NOMO-1 treated with DMSO at 0.1 percent for 48 hours (cell line): ENCODE data around the gene CD27.
"Not testable (repeated sequence)": the region's sequence is repeated elsewhere in the genome, so short reads cannot be mapped to it uniquely, and the experiment has no call there.

Experiments used
- DNase-seq: peaks from one replicate; lab custom pipeline; 2025; ENCODE audit not compliant: unreplicated experiment; lab: John Stamatoyannopoulos, UW

Gene CD27

DNA sequence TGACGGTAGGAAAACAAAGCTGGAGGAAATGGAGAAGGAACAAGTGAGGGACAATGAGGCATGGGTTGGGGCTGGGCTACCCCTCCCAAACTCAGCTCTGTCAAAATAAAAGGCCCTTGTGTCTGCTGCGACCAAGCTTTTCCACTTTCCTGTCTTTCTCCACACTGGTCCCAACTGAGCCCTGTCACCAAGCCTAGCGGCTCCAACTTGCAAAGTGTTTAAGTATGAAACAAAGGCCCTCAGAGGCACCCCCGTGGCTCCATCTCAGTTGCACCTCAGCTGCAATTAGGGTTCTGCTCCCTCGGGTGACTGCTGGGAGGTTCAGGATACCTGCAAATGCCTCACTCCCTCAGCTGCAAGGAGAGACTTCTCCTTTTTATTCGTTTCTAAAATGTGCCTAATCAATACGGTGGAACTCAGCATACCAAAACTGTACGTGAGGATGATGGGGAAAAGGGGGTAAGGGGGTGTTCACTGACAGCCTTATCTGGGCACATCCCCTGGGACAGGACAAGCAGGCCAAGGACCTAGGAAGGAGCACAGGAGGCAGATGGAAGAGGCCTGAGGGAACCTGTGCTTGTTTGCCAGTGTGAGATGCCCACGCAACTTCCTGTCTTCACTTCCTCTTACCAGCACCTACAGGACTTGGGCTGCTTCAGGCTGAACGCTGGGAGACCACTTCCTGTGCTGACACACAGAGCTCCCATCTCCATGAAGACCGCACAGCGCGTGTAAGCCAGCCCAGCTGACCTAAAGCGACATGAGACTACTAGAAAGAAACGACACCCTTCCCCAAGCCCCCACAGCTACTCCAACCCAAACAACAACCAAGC is 16.9 kb downstream of the CD27 start:
- DNase-seq, result peak; percentile 98

DNA sequence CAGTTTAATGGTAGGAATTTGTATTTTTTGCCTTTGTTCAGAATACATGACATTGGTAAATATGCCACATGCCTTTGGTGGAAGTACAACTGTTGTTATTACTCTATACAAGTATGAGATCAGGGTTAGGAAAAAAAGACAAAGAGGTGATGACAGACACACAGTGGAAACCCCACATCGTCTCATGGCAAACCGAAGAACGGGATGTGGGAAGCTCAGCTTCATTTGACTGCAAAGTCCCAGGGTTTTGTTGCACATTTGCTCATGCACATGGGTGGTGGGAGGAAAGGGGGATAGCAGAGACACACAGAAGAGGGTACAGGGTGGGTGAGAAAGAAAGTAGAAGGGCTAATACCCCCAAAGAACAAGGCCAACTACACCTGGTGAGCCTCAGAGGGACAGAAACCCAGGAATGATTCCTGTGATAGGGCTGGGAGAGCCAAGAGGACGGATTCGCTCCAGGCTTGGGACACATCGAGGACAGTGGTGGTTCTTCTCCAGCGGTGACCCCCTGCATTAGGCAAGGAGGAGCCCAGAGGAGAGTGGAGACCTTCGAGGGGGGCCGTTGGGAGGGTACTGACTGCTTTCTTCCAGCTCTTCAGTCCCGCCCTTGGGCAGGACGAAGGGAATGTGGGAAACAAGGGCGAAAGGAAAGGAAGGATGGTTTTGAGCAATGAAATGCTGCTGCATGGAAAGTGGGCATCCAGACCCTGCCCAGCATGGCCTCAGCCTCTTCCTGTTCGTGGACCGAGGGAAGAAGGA is 17.7 kb downstream of the CD27 start:
- no peak for DNase-seq

DNA sequence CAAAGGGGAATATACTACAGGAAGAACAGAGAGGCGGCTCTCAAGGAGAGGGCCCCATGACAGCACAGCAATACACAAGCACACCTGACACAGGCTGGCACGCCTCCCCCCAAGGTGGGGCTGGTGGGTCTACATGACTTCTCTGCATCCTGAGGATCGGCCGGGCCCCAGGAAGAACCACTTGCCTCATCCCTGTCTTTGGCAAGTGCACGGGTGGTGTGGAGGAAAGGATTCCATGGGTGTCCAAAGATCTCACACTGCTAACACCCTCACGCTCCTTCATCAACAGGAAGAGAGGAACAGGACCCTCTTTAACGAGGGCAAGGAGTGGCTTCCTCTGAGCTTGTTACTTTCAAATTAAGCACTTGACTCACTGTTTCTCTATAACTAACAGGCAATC is 18.5 kb downstream of the CD27 start:
- DNase-seq, result no peak

DNA sequence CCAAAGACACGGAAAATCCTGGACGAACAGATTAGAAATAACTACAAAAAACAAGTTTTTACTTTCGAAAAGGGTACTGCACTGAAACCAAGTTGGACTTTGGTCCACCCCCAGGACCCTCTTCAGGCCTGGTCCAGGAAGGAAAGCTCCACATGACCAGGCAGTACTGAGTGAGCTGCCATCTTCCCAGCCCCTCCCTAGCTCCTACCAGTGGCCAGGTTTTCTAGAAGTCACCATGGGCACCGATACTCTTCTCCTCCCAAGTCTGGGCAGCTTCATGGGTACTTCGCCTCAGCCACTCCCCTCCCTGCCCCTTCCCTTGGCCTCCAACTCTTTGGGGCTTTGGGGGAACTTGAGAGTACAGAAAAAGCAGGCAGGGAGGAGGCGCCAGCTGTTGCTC is 19.1 kb downstream of the CD27 start:
- no peak for DNase-seq

DNA sequence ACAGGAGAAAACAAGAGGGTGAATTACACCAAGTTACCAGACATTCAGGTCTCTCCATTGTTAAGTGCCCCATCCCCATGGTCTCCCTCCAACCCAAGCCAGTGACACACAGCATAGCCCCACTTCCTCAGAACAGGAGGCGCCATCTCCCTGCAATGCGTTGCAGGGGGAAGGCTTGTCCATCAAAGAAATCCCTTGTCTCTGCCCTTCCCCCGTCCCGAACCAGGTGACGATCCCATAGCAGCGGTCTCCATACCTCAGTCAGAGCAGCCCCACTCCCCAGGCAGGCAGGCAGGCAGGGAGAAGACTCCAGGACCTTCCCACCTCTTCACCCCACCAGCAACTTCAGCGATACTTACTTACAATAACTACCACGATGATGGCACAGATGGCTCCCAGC is 19.8 kb downstream of the CD27 start:
- DNase-seq, result no peak

DNA sequence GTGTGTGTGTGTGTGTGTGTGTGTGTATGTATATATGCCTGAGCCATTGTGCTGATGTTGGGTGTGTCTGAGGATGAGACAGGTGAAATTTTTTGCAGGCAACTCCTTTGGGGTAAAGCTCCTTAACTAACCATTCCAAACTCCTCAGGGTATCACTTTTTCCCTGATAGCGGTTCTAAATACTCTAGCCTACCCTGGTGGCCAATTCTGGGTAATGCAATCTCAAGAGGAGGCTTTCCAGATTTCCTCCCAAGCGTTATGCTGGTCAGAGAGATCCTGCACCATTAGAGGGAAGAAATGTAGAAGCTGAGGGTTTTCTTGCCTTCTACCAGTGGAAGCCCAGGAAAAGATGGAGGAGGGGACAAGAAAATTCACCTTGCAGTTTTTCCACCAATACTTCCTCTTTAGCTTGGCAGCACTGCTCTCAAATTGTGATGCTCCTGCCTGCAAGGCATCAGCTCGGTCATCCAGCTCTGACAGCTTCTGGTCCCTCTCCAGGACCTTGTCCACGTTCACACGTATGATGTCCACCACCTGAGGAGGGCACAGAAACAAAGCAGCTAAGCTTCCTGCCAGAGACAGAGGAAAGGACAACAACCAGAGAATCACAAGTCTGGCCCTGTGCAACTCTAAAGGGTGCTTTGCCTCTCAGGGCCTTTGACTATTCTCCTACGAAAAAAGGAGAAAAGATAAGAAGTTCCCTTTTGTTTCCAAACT is 20.9 kb downstream of the CD27 start:
- DNase-seq, result peak; percentile 58

DNA sequence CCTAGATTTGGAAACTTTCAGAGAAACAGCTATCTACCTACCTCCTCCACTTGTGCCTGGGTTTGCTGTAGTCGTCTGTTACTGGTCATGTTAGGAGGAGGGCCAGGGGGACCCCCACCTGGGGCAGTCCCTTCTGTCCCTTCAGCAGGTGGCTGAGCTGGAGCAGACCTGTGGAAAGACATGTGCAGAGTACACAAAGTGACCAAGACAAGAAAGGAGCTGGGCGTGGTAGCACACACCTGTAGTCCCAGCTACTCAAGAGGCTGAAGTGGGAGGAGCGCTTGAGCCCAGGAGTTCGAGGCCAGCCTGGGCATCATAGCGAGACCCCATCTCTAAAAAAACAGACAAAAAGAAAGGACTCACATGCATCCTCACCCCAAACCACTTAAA is 21.4 kb downstream of the CD27 start:
- no peak for DNase-seq

DNA sequence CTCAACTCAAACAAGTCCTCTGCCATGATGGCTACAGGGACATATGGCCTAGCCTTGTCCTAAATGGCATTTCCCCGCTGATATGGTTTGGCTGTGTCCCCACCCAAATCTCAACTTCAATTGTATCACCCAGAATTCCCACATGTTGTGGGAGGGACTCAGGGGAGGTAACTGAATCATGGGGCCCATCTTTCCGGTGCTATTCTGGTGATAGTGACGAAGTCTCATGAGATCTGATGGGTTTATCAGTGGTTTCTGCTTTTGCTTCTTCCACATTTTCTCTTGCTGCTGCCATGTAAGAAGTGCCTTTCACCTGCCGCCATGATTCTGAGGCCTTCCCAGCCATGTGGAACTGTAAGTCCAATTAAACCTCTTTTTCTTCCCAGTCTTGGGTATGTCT is 22.0 kb downstream of the CD27 start:
- DNase-seq, result not testable (repeated sequence)

DNA sequence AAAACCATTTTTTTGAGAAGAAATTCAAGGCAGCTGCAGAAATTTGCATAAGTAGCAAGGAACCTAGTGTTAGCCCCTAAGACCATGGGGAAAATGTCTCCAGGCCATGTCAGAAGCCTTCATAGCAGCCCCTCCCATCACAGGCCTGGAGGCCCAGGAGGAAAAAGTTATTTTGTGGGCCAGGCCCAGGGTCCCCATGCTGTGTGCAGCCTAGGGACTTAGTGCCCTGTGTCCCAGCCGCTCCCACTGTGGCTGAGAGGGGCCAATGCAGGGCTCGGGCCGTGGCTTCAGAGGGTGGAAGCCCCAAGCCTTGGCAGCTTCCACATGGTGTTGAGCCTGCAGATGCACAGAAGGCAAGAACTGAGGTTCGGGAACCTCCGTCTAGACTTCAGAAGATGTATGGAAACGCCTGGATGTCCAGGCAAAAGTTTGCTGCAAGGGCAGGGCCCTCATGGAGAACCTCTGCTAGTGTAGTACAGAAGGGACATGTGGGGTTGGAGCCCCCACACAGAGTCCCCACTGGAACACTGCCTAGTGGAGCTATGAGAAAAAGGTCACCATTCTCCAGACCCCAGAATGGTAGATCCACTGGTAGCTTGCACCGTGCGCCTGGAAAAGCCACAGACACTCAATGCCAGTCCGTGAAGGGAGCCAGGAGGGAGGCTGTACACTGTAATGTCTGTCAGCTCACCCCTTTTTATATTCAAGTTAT is 23.0 kb downstream of the CD27 start:
- DNase-seq, result not testable (repeated sequence)

DNA sequence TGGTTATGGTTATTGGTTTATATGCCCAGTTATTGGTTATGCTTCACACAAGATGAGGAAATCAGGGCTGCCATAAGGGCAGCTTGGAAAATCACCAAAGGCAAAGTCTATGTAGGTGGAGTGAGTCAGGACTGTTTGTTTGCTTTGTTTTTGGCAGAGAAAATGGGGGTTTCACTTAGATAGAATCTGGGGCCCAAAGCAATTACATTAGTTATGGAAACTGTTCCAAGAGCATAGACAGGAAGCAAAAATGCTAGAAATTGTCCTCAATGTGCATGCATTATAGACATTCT is 23.5 kb downstream of the CD27 start:
- DNase-seq, result no peak

DNA sequence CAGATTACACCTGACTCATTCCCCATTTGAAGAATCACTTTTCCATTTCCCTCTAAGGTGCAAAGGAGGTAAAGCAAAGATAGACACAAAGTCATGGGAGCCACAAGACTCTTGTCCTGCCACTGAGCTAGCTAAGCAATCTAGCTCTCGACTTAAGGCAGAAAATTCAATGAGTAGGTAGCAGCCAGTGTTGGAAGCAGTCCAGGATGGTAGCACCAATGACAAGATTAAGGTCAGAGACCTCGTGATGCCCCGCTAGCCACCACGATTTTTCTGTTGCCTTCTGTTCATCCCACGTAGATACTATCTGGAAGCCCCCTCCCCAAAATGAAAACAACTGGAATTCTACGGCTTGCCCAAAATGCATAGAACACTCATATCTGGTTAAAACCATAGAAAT is 24.3 kb downstream of the CD27 start:
- no peak for DNase-seq

DNA sequence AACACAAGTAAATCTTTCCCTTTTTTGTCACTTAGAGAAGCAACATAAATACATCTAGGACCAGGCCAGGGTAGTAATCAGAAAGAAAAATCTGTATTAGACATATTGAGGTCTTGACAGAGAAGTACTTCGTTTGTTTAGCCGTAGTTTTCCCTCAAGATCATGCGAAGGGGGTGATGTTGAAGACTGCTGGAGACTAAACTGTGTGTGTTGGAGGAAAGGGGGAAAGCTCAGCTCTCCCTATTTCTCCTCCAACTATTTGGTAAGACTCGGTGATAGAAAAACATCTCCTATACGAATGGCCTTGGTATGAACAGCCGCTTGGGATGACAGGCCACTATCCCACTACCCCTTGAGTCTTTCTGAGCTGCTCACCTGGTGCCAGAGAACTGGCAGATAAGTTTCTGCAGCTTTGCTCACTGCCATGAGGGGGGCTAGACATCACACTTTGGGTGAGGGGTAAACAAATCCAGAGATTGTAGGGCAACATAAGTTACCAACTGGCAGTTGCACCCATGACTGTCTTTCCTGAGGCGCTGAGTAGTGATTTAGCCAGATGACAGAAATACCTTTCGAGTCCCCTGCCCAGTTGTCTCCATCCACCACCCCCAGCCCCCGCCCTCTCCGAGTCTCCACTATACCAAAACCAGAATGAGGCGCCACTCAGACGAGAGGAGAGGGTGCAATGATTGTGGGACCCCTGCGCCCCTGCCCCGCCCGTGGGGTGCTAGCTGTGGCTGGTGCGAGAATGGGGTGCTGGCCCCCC is 25.0 kb downstream of the CD27 start:
- DNase-seq, result no peak

DNA sequence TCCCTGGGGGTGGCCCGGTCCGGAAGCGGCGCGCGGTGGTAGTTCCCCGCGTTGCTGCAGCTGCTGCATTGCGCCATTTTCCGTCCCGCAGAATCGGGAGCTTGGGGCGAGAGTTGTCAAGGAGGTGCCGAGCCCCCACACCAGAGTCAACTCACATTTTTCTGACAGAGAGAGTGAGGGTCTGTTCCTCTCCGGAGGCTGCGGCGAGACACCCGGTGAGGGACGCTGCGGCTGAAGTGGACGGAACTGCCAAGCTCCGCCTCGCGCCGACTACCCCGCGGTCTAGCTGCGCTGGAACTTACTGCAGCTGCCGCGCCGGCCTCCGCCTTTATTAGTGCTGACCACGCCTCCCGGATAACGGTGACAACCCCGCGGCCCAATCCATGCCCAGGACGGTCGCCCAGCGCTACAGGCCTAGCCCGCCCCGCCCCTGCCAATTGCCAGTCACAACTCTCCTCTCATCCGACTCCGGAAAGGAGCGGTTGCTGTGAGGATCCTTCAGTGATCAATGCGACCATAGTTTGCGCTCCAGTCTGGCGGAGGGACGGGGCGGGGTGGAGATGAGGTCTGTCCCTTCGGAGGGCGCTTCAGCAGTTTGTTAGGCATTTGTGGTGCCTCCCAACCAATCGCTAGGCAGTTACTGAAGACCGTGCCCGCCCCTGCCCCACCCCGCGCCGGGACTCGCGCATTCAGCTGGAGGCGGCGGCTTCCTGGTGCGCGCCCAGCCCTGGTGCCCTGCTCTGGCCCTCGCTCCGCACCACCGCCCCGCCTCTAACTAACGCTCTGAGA is 25.8 kb downstream of the CD27 start, which contains the start of gene VAMP1:
VAMP1 (minus strand) TSS at position 303 of the 789 bp plus-strand sequence; CDS start at position 157, 146 bp downstream.
- peak; percentile 98 for DNase-seq

DNA sequence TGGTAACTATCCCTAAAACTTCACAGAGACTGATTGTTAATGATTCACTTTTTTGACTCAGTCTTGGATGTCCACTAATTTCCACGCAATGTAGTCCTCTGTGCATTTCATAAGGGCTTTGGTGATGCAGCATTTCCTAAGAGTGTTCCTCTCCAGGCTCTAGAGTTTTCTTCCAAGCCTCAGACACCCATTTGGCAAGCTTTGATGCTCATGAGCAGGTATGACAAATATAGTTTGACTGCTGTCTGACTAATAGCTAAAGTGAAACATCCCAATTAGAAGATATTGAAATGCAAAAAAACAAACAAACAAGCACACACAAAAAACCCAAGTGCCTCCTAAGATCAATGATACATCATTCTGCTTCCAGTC is 27.2 kb downstream of the CD27 start:
- no peak for DNase-seq

DNA sequence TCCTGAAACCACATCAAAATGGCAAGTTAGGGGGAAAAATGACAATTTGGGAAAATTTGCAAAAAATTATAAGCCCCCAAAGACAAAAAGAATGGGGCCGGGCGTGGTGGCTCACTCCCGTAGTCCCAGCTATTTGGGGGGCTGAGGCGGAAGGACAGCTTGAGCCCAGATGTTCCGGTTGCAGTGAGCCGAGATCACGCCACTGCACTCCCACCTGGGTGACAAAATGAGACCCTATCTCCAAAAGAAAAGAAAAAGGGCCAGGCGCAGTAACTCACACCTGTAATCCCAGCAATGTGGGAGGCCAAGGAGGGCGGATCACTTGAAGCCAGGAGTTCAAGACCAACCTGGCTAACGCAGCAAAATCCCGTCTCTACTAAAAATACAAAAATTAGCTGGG is 27.7 kb downstream of the CD27 start:
- DNase-seq, result no peak

DNA sequence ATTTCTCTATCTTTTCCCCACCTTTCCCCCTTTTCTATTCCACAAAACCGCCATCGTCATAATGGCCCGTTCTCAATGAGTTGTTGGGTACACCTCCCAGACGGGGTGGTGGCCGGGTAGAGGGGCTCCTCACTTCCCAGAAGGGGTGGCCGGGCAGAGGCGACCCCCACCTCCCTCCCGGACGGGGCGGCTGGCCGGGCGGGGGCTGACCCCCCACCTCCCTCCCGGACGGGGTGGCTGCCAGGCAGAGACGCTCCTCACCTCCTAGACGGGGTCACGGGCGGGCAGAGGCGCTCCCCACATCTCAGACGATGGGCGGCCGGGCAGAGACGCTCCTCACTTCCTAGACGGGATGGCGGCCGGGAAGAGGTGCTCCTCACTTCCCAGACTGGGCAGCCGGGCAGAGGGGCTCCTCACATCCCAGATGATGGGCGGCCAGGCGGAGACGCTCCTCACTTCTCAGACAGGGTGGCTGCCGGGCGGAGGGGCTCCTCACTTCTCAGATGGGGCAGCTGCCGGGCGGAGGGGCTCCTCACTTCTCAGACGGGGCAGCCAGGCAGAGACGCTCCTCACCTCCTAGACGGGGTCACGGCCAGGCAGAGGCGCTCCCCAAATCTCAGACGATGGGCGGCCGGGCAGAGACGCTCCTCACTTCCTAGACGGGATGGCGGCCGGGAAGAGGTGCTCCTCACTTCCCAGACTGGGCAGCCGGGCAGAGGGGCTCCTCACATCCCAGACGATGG is 30.6 kb downstream of the CD27 start:
- DNase-seq, result not testable (repeated sequence)

DNA sequence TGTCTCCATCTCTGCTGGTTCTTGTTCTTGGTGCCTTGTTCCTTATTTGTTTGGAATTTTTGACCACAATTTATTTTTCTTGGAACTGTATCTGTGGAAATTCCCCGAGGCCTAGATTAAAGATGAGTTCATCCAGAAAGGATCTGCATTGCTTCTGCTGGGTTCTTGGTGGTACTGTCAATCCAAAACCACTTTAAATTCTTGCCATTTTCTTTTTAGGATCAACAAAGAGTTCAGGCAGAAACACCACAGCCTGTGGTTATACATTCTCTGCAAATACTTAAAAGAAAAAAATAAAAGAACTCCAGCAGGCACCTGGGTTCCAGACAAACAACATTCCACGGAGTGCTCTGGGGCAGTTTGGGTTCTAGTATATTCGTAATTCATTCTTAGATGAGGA is 31.7 kb downstream of the CD27 start:
- no peak for DNase-seq

DNA sequence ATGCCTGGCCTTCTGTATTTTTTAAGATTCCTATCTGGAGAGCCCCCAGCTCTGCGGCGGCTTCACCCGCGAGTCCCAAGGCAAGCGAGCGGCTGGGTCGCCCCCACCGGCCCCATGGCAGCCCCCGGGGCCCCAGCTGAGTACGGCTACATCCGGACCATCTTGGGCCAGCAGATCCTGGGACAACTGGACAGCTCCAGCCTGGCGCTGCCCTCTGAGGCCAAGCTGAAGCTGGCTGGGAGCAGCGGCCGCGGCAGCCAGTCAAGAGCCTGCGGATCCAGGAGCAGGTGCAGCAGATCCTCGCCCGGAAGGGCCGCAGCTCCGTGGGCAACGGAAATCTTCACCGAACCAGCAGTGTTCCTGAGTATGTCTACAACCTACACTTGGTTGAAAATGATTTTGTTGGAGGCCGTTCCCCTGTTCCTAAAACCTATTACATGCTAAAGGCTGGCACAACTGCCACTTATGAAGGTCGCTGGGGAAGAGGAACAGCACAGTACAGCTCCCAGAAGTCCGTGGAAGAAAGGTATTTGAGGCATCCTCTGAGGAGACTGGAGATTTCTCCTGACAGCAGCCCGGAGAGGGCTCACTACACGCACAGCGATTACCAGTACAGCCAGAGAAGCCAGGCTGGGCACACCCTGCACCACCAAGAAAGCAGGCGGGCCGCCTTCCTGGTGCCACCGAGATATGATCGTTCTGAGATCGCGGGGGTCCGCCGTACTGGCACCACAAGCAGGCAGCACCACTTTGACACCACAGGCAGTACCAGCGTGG is 33.0 kb downstream of the CD27 start:
- not testable (repeated sequence) for DNase-seq
